KBM-7 (cell line): ENCODE measurements around the gene SPATA2L.
A peak's percentile ranks its signal among the peaks of the same experiment; 100 is the strongest.
"Not testable (repeated sequence)": the region's sequence is repeated elsewhere in the genome, so short reads cannot be mapped to it uniquely, and the experiment has no call there.

Experiments used
- DNase-seq: peaks from one replicate; pipeline ENCODE4 v3.0.0-alpha.2; 2015
- in situ Hi-C: fragments of 300-500 bp; cut with MboI; formaldehyde crosslinking; loops from 2 replicates; pipeline ENCODE4 v1.14.3; 2020; ENCODE audit warnings: low sequenced_read_pairs, low pct_unique_long_range_greater_than_20kb, mixed read lengths

Gene SPATA2L

GRCh38 chr16:89667633-89668032 is 33.9 kb downstream of the SPATA2L start:
- DNase-seq = no peak
- in situ Hi-C loops = no loop called here

GRCh38 chr16:89667000-89667399 is 34.5 kb downstream of the SPATA2L start:
- in situ Hi-C loops = not testable (repeated sequence)
- DNase-seq = peak; percentile 35

- in situ Hi-C loops = not testable (repeated sequence)
Measured at GRCh38 chr16:89664238-89664637, 37.3 kb downstream of the SPATA2L start.

GRCh38 chr16:89661215-89661614 is 40.3 kb downstream of the SPATA2L start:
- DNase-seq = no peak
- in situ Hi-C loops = no loop called here

More at GRCh38 chr16:89664238-89664637, 37.3 kb downstream of the SPATA2L start:
- DNase-seq = not testable (repeated sequence)

GRCh38 chr16:89660146-89660545 is 41.4 kb downstream of the SPATA2L start:
- in situ Hi-C loops = no loop called here
- DNase-seq = no peak

GRCh38 chr16:89658221-89658879 is 43.2 kb downstream of the SPATA2L start:
- DNase-seq = no peak
- in situ Hi-C loops = no loop called here

GRCh38 chr16:89657442-89658220 is 43.9 kb downstream of the SPATA2L start, which contains the start of the genes CHMP1A and SPATA33:
TSS of gene CHMP1A (minus strand) at chr16:89657708. CDS start at chr16:89657588, 120 bp downstream.
TSS of gene SPATA33 (plus strand) at chr16:89657836. CDS start at chr16:89657912, 76 bp downstream.
- in situ Hi-C loops = no loop called here
- DNase-seq = peak; percentile 91

- in situ Hi-C loops = no loop called here
- no peak for DNase-seq
Measured at GRCh38 chr16:89656435-89657121, 44.9 kb downstream of the SPATA2L start.

GRCh38 chr16:89655062-89655643 is 46.4 kb downstream of the SPATA2L start:
- DNase-seq = no peak
- in situ Hi-C loops = no loop called here

GRCh38 chr16:89653656-89654295 is 47.7 kb downstream of the SPATA2L start:
- in situ Hi-C loops = no loop called here
- DNase-seq = no peak

- no peak for DNase-seq
- in situ Hi-C loops = no loop called here
Measured at GRCh38 chr16:89651584-89651983, 49.9 kb downstream of the SPATA2L start.

GRCh38 chr16:89646906-89647305 is 54.6 kb downstream of the SPATA2L start:
- no peak for DNase-seq
- in situ Hi-C loops = no loop called here
